GM21737 (cell line): Measurements from ENCODE around the gene TIGD1.

Experiments
- ATAC-seq: cut with Tn5 transposase; IDR thresholded peaks from one replicate; pipeline ENCODE4 v1.9.1; 2021; ENCODE audit warnings: mild to moderate bottlenecking, moderate library complexity; ENCODE audit not compliant: unreplicated experiment

The TIGD1 gene

GRCh38 chr2:232502911-232503808 lies 47.2 kb downstream of the TIGD1 start:
- no peak for ATAC-seq

GRCh38 chr2:232502511-232502910 lies 47.8 kb downstream of the TIGD1 start:
- no peak for ATAC-seq

GRCh38 chr2:232501794-232502390 lies 48.5 kb downstream of the TIGD1 start:
- ATAC-seq = no peak

DNA sequence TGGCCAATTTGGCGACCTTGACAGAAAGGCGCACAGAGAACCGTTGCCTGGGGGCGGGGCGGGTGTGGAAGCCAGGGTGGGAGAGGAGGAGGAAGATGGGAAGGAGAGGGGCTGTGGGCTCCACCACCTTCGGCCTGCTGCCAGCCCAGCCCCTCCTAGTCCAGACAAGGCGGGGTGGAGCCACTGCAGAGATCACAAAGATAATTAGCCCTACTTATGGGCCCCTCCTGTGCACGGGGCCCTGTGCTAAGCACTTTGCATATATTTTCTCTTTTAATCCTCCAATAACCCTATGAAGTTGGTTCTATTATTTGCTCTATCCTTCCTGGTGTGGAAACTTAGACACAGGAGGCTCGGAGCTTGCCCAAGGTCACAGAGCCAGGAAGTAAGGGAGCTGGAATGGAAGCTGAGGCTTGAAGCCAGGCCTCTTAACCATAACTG lies 49.0 kb downstream of the TIGD1 start:
- no peak for ATAC-seq

DNA sequence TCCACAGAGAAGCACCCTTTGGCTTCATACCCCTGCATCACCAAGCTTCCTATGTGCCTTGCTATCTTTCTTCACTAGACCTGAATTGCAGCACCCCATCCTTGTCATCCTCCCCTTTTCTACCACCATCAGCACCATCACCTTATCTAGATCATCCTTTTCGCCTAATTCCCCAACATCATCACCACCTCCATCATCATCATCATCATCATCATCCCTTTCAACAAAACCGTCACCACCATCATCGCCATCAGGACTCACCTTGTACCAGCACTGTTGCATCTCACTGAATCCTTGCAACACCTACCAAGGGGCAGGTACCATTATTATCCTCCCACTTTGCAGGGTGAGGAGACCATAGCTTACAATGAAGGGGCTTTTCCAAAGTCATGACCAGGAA lies 51.9 kb downstream of the TIGD1 start:
- no peak for ATAC-seq
